Measurements from ENCODE around the gene KCNQ1.

Gene KCNQ1

GRCh38 chr11:2776351-2777061, 331.7 kb downstream of the KCNQ1 start:
- no peak for DNase-seq

GRCh38 chr11:2777386-2777785, 332.6 kb downstream of the KCNQ1 start:
- no peak for DNase-seq

- no peak for DNase-seq
These were observed 333.2 kb downstream of the KCNQ1 start for GRCh38 chr11:2777871-2778629.

GRCh38 chr11:2778630-2779498, 334.1 kb downstream of the KCNQ1 start:
- DNase-seq, result no peak

GRCh38 chr11:2779499-2779980, 334.7 kb downstream of the KCNQ1 start:
- no peak for DNase-seq

- DNase-seq, result no peak
These were observed 335.4 kb downstream of the KCNQ1 start for GRCh38 chr11:2779981-2780849.

GRCh38 chr11:2780850-2781407, 336.1 kb downstream of the KCNQ1 start:
- no peak for DNase-seq

- no peak for DNase-seq
These were observed 336.8 kb downstream of the KCNQ1 start for GRCh38 chr11:2781408-2782274.

- DNase-seq, result no peak
These were observed 338.0 kb downstream of the KCNQ1 start for GRCh38 chr11:2782769-2783168.

- DNase-seq, result no peak
These were observed 338.8 kb downstream of the KCNQ1 start for GRCh38 chr11:2783536-2784082.

GRCh38 chr11:2787816-2788167, 343.0 kb downstream of the KCNQ1 start:
- DNase-seq, result no peak

GRCh38 chr11:2788168-2789071, 343.6 kb downstream of the KCNQ1 start:
- no peak for DNase-seq

GRCh38 chr11:2789331-2789730, 344.5 kb downstream of the KCNQ1 start:
- DNase-seq, result no peak

GRCh38 chr11:2789791-2790567, 345.2 kb downstream of the KCNQ1 start:
- no peak for DNase-seq

- DNase-seq, result no peak
These were observed 345.7 kb downstream of the KCNQ1 start for GRCh38 chr11:2790568-2790921.

- no peak for DNase-seq
These were observed 346.3 kb downstream of the KCNQ1 start for GRCh38 chr11:2791139-2791520.

- DNase-seq, result no peak
These were observed 346.9 kb downstream of the KCNQ1 start for GRCh38 chr11:2791521-2792380.
